Activated T-helper 9 cell treated with anti-CD3 and anti-CD28 coated beads, Interleukin-2, amount 50 U/mL, for 16 hours (primary cell): ENCODE results near the gene MYDGF.
"Not testable (repeated sequence)": the region's sequence is repeated elsewhere in the genome, so short reads cannot be mapped to it uniquely, and the experiment has no call there.

ENCODE experiments used
- DNase-seq: peaks from one replicate; pipeline ENCODE4 v3.0.0-alpha.2; 2020; ENCODE audit warnings: low read depth

The MYDGF gene

GRCh38 chr19:4669723-4670480, at the start of gene MYDGF:
MYDGF (minus strand) TSS chr19:4670342; CDS start chr19:4670334, 8 bp downstream.
- DNase-seq = peak; percentile 90

GRCh38 chr19:4719499-4719866, 49.3 kb upstream of the MYDGF start:
- no peak for DNase-seq

- no peak for DNase-seq
Measured at GRCh38 chr19:4717966-4718701, 48.0 kb upstream of the MYDGF start.

GRCh38 chr19:4717191-4717965, 47.2 kb upstream of the MYDGF start:
- DNase-seq = no peak

GRCh38 chr19:4715529-4716221, 45.5 kb upstream of the MYDGF start:
- DNase-seq = no peak

GRCh38 chr19:4715178-4715528, 45.0 kb upstream of the MYDGF start:
- not testable (repeated sequence) for DNase-seq

- DNase-seq = no peak
Measured at GRCh38 chr19:4714016-4714415, 43.9 kb upstream of the MYDGF start.

- DNase-seq = no peak
Measured at GRCh38 chr19:4713384-4713951, 43.3 kb upstream of the MYDGF start.

GRCh38 chr19:4712771-4713170, 42.6 kb upstream of the MYDGF start:
- no peak for DNase-seq

GRCh38 chr19:4711211-4711610, 41.1 kb upstream of the MYDGF start:
- DNase-seq = no peak

- DNase-seq = no peak
Measured at GRCh38 chr19:4710281-4710600, 40.1 kb upstream of the MYDGF start.

GRCh38 chr19:4709440-4710280, 39.5 kb upstream of the MYDGF start:
- DNase-seq = no peak

GRCh38 chr19:4707956-4708650, 38.0 kb upstream of the MYDGF start:
- no peak for DNase-seq

GRCh38 chr19:4707322-4707721, 37.2 kb upstream of the MYDGF start:
- no peak for DNase-seq

- DNase-seq = no peak
Measured at GRCh38 chr19:4705413-4706131, 35.4 kb upstream of the MYDGF start.

- DNase-seq = no peak
Measured at GRCh38 chr19:4704317-4704673, 34.2 kb upstream of the MYDGF start.

GRCh38 chr19:4703671-4704316, 33.7 kb upstream of the MYDGF start:
- DNase-seq = no peak

- no peak for DNase-seq
Measured at GRCh38 chr19:4702764-4703163, 32.6 kb upstream of the MYDGF start.

GRCh38 chr19:4701557-4701956, 31.4 kb upstream of the MYDGF start:
- DNase-seq = no peak

GRCh38 chr19:4700693-4700970, 30.5 kb upstream of the MYDGF start:
- DNase-seq = no peak
